SK-N-MC (cell line): ENCODE measurements around the gene BCL2L13.

ENCODE experiments used
- EZH2 ChIP-seq: fragments of 200-600 bp; sonication (generic); IDR thresholded peaks from one replicate; pipeline ENCODE4 v1.6.1; 2017; ENCODE audit warnings: antibody characterized with exemption
- POLR2AphosphoS5 ChIP-seq: IDR thresholded peaks from 2 replicates; pipeline ENCODE4 v1.6.1; 2012; ENCODE audit warnings: mild to moderate bottlenecking, low read depth, low read length, borderline replicate concordance

DNA sequence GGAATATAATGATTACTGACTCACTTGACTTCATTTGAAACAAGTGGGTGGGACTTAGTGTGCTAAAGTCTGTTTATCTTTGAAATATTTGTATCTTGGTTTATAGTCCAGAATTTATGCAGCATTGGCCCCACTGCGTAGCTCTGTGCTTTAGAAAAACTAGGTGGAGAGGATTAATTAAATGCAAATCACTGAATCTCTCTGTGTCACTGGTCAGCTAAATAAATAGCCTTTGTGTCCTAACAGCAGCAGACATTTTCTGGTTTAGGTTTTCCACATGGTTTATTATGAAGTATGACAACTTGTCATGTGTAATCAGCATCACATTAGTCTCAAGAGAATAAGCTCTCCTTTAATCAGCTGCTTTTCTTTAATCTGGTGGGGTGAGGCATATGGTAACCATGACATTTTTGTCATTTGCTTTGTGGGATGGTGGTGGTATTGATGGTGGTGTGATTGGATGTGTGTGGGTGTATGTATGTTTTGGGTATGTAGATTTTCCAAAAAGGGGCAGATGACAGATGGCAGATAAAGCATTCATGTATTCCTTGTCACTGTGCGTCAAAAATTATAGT is 33.9 kb downstream of the BCL2L13 start:
- TF ChIP-seq POLR2AphosphoS5 (no peak), EZH2 (no peak)
